DOHH2 (cell line): ENCODE data around the gene ABTB2.

Experiments used
- H3F3A ChIP-seq: fragments of 200-600 bp; sonication (generic), shearing (Covaris generic); 2 replicates; pipeline ENCODE4 v1.6.0; 2016; ENCODE audit warnings: antibody characterized with exemption, mild to moderate bottlenecking; ENCODE audit not compliant: control insufficient read depth, insufficient read depth
- H3K27ac ChIP-seq: fragments of 200-600 bp; sonication (generic); 2 replicates; pipeline ENCODE4 v1.5.1; 2014; ENCODE audit warnings: low read depth, mild to moderate bottlenecking, low read length, moderate library complexity
- H3K27me3 ChIP-seq: fragments of 200-600 bp; sonication (generic); 2 replicates; pipeline ENCODE4 v1.6.1; 2014; ENCODE audit warnings: mild to moderate bottlenecking, low read length, mixed read lengths; ENCODE audit not compliant: control insufficient read depth
- H3K36me3 ChIP-seq: fragments of 200-600 bp; sonication (generic); 2 replicates; pipeline ENCODE4 v1.6.1; 2014; ENCODE audit warnings: mild to moderate bottlenecking, low read length, moderate library complexity, mixed read lengths; ENCODE audit not compliant: control insufficient read depth
- H3K4me1 ChIP-seq: fragments of 200-600 bp; sonication (generic); 2 replicates; pipeline ENCODE4 v1.6.1; 2014; ENCODE audit warnings: mild to moderate bottlenecking, low read length, mixed read lengths; ENCODE audit not compliant: control insufficient read depth
- H3K4me2 ChIP-seq: fragments of 200-600 bp; sonication (generic); 2 replicates; pipeline ENCODE4 v1.6.0; 2014; ENCODE audit warnings: mild to moderate bottlenecking, low read length, moderate library complexity
- H3K4me3 ChIP-seq: fragments of 200-600 bp; sonication (generic); 2 replicates; pipeline ENCODE4 v1.5.1; 2014; ENCODE audit warnings: mild to moderate bottlenecking, low read length, mixed read lengths
- H3K79me2 ChIP-seq: fragments of 200-600 bp; sonication (generic); 2 replicates; pipeline ENCODE4 v1.6.1; 2014; ENCODE audit warnings: mild to moderate bottlenecking, low read length, mixed read lengths; ENCODE audit not compliant: control insufficient read depth
- H3K9me2 ChIP-seq: fragments of 200-600 bp; sonication (generic); replicated peaks from 2 replicates; pipeline ENCODE4 v1.6.1; 2014; ENCODE audit warnings: mild to moderate bottlenecking, low read length, mixed read lengths; ENCODE audit not compliant: control insufficient read depth
- H3K9me3 ChIP-seq: fragments of 200-600 bp; sonication (generic); 2 replicates; pipeline ENCODE4 v1.6.1; 2014; ENCODE audit warnings: antibody characterized with exemption, low read length, mixed read lengths; ENCODE audit not compliant: control insufficient read depth, insufficient read depth
- H4K20me1 ChIP-seq: fragments of 200-600 bp; sonication (generic); 2 replicates; pipeline ENCODE4 v1.6.0; 2014; ENCODE audit warnings: low read depth, mild to moderate bottlenecking, antibody characterized with exemption, low read length, moderate library complexity; ENCODE audit not compliant: control insufficient read depth, insufficient read depth
- CTCF ChIP-seq: fragments of 200-600 bp; sonication (generic); IDR thresholded peaks from one replicate; pipeline ENCODE4 v1.5.1; 2014; ENCODE audit warnings: antibody characterized with exemption, mild to moderate bottlenecking, low read depth, low read length; ENCODE audit not compliant: poor library complexity, severe bottlenecking
- EZH2phosphoT487 ChIP-seq: fragments of 200-600 bp; sonication (generic); IDR thresholded peaks from 2 replicates; pipeline ENCODE4 v1.6.1; 2017; ENCODE audit warnings: borderline replicate concordance, mild to moderate bottlenecking, antibody characterized with exemption, low read length, moderate library complexity, mixed read lengths

Gene ABTB2

GRCh38 chr11:34185926-34186841 lies 171.6 kb downstream of the ABTB2 start:
- Histone ChIP-seq H3K79me2 (no peaks in the 10 kb centered on the region), H3K36me3 (no peaks in the 10 kb centered on the region), H3K9me2 (no peaks in the 10 kb centered on the region), H3K4me2 (no peak overlapping the region), H3K9me3 (no peaks in the 10 kb centered on the region), H4K20me1 (no peaks in the 10 kb centered on the region), H3K4me1 (peaks cover 8% of the 10 kb centered on the region), H3K27me3 (peaks cover 2% of the 10 kb centered on the region; the same call in 1 of the 2 replicates), H3K4me3 (no peak overlapping the region), H3F3A (no peaks in the 10 kb centered on the region), H3K27ac (no peak overlapping the region)
- TF ChIP-seq CTCF: no peak
- no peak for TF ChIP-seq EZH2phosphoT487

DNA sequence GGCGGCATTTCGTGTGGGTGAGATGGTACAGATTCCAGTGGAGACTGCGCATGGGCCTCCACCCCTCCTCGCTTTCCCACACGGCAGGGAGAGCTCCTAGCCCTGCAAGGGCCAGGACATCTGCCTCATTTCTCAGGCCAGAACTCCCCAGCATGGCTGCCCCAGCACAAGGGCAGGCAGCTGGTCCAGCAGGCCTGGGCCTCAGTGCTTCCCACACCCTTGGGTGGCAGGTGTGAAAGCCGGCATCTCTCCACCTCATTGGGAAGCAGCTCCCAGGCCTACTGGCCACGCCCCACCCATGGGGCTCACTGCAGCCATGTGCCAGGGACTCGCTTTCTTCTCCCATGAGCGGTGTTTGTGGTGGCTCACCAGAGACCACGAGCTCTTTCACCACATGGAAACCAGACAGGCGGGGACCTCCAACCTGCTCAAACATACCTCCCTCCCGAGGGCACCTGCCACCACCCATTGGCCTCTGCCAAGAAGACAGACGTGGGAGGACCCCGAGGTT lies 173.2 kb downstream of the ABTB2 start:
- Histone ChIP-seq H4K20me1 (no peaks in the 10 kb centered on the region), H3K4me1 (no peaks in the 10 kb centered on the region), H3K79me2 (no peaks in the 10 kb centered on the region), H3K27me3 (peaks cover 2% of the 10 kb centered on the region; the same call in 1 of the 2 replicates), H3K9me2 (no peaks in the 10 kb centered on the region), H3K4me2 (no peak overlapping the region), H3K27ac (no peak overlapping the region), H3K9me3 (no peaks in the 10 kb centered on the region), H3K36me3 (no peaks in the 10 kb centered on the region), H3K4me3 (no peak overlapping the region), H3F3A (no peaks in the 10 kb centered on the region)
- TF ChIP-seq CTCF (no peak), EZH2phosphoT487 (no peak)

GRCh38 chr11:34183848-34184391 lies 173.9 kb downstream of the ABTB2 start:
- no peak overlapping the region for H3K4me2 ChIP-seq
- no peaks in the 10 kb centered on the region for H3K9me3 ChIP-seq
- no peak overlapping the region for H3K27ac ChIP-seq
- no peak for TF ChIP-seq CTCF
- TF ChIP-seq EZH2phosphoT487: no peak
- H3K27me3 ChIP-seq: peaks cover 2% of the 10 kb centered on the region; the same call in 1 of the 2 replicates
- no peak overlapping the region for H3K4me3 ChIP-seq
- H3F3A ChIP-seq: no peaks in the 10 kb centered on the region
- no peaks in the 10 kb centered on the region for H4K20me1 ChIP-seq
- no peaks in the 10 kb centered on the region for H3K9me2 ChIP-seq
- H3K4me1 ChIP-seq: no peaks in the 10 kb centered on the region
- H3K79me2 ChIP-seq: no peaks in the 10 kb centered on the region
- no peaks in the 10 kb centered on the region for H3K36me3 ChIP-seq
